ENCODE measurements around the gene NR4A1. TPM values are rescaled to one million over a fixed set of nuclear protein-coding genes. Genes with fewer than 3 reads are reported as not detected.

Gene NR4A1
- total RNA-seq, 1 donor from 2014 or later: 55.5 TPM

- Histone ChIP-seq H3K4me3 (no peak overlapping the region), H3K27me3 (ENCODE audit: low read depth) (no peaks in the 10 kb centered on the region), H3K27ac (replicated peaks) (peak overlapping the region; percentile 81), H3K4me1 (peaks cover 46% of the 10 kb centered on the region), H3K36me3 (peaks cover 24% of the 10 kb centered on the region), H3K9me3 (replicated peaks) (no peaks in the 10 kb centered on the region)
- TF ChIP-seq, protein P1, sequence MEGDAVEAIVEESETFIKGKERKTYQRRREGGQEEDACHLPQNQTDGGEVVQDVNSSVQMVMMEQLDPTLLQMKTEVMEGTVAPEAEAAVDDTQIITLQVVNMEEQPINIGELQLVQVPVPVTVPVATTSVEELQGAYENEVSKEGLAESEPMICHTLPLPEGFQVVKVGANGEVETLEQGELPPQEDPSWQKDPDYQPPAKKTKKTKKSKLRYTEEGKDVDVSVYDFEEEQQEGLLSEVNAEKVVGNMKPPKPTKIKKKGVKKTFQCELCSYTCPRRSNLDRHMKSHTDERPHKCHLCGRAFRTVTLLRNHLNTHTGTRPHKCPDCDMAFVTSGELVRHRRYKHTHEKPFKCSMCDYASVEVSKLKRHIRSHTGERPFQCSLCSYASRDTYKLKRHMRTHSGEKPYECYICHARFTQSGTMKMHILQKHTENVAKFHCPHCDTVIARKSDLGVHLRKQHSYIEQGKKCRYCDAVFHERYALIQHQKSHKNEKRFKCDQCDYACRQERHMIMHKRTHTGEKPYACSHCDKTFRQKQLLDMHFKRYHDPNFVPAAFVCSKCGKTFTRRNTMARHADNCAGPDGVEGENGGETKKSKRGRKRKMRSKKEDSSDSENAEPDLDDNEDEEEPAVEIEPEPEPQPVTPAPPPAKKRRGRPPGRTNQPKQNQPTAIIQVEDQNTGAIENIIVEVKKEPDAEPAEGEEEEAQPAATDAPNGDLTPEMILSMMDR (IDR thresholded peaks at IDR 0.05; ENCODE audit: borderline replicate concordance): no peak
- DNase-seq: no peak
- intact Hi-C loops (cut with micrococcal nuclease): no loop called here
These were observed 11.2 kb downstream of the NR4A1 start for GRCh38 chr12:52062167-52063081.

DNA sequence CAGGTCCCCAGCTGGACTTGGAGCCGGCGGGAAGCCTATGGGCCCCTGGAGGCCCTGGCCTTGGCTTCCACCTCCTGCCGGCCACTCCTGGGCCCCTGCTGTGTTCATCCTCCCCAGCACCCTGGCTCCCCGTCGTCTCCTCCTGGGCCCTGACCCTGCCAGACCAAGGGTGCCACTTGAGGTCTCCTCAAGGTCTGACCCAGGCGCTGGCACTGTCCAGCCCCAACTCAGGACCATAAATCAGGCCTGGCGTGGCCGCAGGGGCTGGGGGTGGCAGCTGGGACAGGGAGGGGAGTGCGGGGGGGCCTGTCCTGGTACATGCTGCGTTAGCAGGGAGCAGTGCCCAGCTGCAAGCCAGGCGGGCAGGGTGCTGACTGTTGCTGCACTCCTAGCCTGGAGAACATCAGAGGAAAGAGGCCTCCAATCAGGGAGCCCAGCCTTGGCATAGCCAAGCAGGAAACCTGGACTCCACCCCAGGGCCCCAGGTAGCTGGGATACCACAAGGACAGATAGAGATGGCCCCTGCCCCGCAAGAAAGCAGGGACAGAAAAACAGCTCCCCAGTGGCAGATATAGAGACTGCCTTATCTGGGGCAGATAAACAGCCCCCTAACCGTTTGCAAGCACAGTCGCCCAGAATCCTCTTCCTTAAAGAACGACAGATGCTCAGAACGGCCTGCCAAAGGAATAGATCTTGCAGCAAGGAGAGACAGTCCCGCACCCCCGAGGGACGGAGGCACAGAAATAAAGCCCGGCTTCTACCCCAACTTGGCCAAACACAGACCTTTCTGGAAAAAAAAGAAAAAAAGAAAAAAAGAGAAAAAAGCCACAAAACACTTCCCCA lies 12.1 kb downstream of the NR4A1 start:
- intact Hi-C loops (cut with micrococcal nuclease): no loop called here
- peaks cover 15% of the 10 kb centered on the region for H3K36me3 ChIP-seq
- DNase-seq: peak; percentile 68
- H3K4me1 ChIP-seq: peaks cover 41% of the 10 kb centered on the region
- no peaks in the 10 kb centered on the region for H3K9me3 ChIP-seq (replicated peaks)
- TF ChIP-seq, protein P1 (IDR thresholded peaks at IDR 0.05; ENCODE audit: borderline replicate concordance): no peak
- H3K27me3 ChIP-seq (ENCODE audit: low read depth): no peaks in the 10 kb centered on the region
- no peak overlapping the region for H3K4me3 ChIP-seq
- H3K27ac ChIP-seq (replicated peaks): peak overlapping the region; percentile 81

DNA sequence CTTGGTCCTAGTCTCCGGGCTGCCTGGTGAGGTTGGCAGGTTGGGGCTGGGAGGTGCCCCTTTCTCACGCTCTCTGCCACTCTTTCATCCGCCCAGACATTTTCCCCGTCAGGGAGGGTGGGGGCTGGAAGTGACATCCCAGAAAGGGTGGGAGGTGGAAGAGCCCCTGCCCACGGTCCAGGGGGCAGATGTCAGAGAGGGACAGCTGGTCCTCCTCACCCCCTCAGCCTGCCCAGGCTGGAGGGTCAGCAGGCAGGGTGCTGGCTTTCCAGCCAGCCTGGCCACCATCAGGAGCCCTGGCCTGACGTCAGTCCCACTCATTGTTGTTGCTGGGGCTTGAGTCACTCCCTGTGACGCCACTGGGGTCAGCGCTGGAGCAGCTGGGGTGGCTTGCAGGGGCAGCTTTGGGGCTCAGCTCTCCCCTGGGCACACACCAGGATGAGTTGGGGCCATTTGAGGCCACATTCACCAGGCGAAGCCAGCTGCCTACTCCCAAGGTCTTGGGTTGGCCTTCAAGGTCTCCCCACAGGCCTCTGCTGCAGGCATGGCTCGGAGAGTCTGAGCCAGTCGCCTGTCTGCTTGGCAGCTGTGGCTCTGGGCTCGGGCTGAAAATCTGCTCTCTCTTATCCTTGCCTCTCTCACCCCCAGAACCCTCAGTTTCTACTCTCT lies 12.9 kb downstream of the NR4A1 start:
- peaks cover 36% of the 10 kb centered on the region for H3K4me1 ChIP-seq
- H3K36me3 ChIP-seq: peaks cover 7% of the 10 kb centered on the region
- peak overlapping the region; percentile 81 for H3K27ac ChIP-seq (replicated peaks)
- TF ChIP-seq, protein P1 (IDR thresholded peaks at IDR 0.05; ENCODE audit: borderline replicate concordance): no peak
- H3K4me3 ChIP-seq: no peak overlapping the region
- H3K27me3 ChIP-seq (ENCODE audit: low read depth): no peaks in the 10 kb centered on the region
- intact Hi-C loops (cut with micrococcal nuclease): no loop called here
- peak; percentile 79 for DNase-seq
- no peaks in the 10 kb centered on the region for H3K9me3 ChIP-seq (replicated peaks)

DNA sequence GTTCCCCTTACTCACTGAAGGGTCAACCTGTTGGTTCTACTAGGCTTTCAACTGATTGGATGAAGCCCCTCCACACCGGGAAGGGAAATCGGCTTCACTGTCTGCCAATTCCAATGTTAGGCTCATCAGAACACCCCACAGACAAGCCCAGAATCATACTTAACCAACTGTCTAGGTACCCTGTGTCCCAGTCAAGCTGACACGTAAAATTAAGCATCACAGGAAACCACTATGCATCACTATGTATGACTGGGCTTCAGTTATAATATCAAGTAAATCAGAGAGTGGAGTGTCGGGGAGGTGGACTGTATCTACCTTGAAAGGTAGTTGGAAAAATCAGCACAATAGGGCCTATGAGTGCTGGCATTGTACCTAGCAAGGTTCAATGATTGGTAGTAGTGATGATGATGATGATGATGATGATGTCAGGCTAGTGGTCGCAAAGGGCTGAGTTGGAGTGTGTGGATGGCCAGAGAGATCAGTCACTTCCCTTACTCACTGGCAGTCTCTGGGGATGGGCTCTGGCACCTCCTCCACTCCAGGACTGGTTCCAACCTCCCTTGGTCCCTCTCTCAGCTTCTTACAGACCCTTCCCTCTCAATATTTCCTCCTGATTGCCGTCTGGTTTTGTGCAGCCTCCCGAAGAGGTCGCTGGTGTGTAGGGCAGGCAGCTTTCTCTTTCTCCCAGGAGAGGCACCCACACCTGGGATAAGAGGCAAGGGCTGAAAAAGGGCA lies 15.3 kb downstream of the NR4A1 start:
- TF ChIP-seq, protein P1 (IDR thresholded peaks at IDR 0.05; ENCODE audit: borderline replicate concordance): no peak
- intact Hi-C loops (cut with micrococcal nuclease): no loop called here
- peaks cover 56% of the 10 kb centered on the region for H3K4me1 ChIP-seq

GRCh38 chr12:52067081-52067374 lies 15.8 kb downstream of the NR4A1 start:
- Histone ChIP-seq H3K4me1 (peaks cover 56% of the 10 kb centered on the region), H3K27me3 (ENCODE audit: low read depth) (no peaks in the 10 kb centered on the region), H3K27ac (replicated peaks) (no peak overlapping the region), H3K36me3 (peaks cover 2% of the 10 kb centered on the region), H3K9me3 (replicated peaks) (no peaks in the 10 kb centered on the region), H3K4me3 (no peak overlapping the region)
- no peak for DNase-seq
- TF ChIP-seq, protein P1 (IDR thresholded peaks at IDR 0.05; ENCODE audit: borderline replicate concordance): no peak
- intact Hi-C loops (cut with micrococcal nuclease): no loop called here

More for the DNA sequence above, 15.3 kb downstream of the NR4A1 start:
- no peaks in the 10 kb centered on the region for H3K9me3 ChIP-seq (replicated peaks)
- DNase-seq: no peak
- no peaks in the 10 kb centered on the region for H3K27me3 ChIP-seq (ENCODE audit: low read depth)
- H3K36me3 ChIP-seq: no peaks in the 10 kb centered on the region
- no peak overlapping the region for H3K27ac ChIP-seq (replicated peaks)
- H3K4me3 ChIP-seq: no peak overlapping the region

All from left ventricle myocardium inferior (tissue), 1 donor.